GM19395 (cell line): ENCODE data around the gene LRRC10.
"Not testable (repeated sequence)": the region's sequence is repeated elsewhere in the genome, so short reads cannot be mapped to it uniquely, and the experiment has no call there.

Experiments
- ATAC-seq: cut with Tn5 transposase; IDR thresholded peaks from one replicate; pipeline ENCODE4 v1.9.1; 2021; ENCODE audit warnings: mild to moderate bottlenecking, moderate library complexity; ENCODE audit not compliant: unreplicated experiment

LRRC10 gene

DNA sequence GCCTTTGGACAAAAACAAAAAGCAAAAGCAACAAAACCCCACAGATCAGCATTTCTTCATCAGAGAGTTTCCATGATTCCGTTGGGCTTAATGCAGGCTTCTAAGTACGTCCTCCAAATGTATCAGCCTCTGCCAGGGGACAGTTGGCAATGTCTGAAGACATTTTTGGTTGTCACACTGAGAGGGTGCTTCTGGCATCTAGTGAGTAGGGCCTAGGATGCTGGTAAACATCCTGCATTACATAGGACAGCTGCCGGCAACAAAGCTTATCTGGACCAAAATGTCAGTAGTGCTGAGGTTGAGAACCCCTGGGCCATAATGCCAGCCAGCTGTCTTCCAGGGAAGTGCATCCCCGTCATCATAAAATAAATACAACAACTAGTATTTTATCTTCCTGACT is 9.4 kb upstream of the LRRC10 start:
- no peak for ATAC-seq

DNA sequence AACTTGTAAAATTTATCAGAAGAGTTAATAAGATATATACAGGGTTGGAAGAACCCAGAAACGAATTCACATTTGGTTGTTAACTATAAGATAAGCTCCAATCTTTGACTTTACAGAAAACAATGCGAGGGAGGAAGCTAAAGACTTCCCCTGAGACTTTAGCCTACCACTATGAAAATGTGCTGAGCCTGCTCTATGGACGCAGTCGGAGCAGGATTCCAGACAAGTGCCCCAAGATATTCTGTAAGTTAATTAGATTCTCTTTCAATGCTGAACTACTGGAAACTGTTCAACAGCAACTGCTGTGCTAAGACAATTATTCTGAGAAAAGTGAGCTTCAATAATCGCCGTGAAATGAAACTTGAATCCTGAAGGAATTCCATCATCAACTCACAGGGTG is 8.3 kb upstream of the LRRC10 start:
- no peak for ATAC-seq

DNA sequence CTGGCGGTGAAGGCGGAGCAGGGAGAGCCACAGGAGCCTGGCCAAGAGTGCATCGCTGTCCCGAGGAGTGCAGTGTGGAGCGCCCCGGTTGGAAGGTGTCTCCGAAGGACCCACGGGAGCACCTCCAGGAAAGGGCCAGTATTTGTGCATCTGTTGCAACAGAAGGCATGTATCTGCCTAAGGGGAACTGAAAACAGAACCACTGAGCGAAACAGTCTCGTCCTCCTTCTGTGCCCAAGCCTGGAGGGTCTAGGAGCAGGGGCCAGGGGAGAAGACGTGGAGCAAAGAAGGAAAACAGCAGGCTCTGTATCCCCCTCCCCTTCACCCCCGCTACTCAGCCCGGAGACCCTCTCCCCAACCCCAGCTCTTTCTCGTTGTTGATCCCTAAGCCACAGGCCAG is 5.3 kb upstream of the LRRC10 start:
- no peak for ATAC-seq

DNA sequence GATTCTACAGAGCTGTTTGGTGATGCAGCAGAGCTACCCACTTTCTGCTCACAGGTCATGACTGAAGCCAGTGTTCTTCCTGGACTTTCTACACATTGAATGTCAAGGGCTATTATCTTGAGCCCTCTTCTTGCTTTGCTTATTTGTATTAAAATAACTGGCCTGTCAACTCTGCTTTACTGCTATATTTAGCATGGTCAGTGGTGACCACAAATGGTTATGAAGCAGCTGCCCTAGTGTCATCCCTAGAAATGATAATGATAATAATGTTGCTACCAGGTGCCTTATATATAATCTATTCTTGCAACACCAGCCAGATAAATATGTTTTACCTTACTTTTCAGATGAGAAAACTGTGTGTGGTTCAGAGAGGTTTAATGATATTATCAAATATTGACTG is 2.6 kb upstream of the LRRC10 start:
- ATAC-seq: no peak

DNA sequence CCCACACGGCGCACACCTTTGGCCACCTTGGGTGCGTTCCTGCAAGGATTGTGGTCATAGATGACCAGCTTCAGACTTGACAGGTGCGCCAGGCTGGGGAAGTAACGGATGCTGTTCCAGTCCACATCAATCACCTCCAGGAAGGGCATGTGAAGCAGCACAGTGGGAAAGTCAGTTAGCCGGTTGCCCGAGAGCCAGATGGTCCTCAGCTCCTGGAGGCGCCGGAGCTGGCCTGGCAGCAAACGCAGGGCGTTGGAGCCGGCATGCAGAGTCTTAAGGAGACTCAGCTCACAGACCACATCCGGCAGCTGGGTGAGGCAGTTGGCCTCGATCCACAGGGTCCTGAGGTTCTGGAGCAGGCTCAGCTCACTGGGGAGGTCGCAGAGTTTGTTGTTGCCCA is 581 bp downstream of the LRRC10 start:
- no peak for ATAC-seq

DNA sequence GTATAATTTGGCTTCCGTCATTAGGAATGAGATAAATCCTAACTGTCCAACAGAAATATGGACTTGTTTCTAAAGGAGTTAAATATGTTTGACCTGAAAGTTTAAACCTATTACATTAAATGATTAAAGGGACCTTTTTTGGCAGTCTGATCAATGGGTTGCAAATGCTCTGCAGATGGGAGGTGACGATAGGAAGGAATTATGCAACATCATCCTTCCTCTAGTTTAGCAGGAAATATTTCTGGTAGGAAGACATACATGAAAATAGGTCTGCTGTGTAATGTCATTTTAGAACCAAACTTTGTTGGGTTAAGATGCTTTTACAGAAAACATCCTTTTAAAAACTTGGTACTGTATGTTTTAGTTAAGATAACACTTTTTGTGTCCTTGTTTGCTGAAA is 2.6 kb downstream of the LRRC10 start:
- no peak for ATAC-seq

DNA sequence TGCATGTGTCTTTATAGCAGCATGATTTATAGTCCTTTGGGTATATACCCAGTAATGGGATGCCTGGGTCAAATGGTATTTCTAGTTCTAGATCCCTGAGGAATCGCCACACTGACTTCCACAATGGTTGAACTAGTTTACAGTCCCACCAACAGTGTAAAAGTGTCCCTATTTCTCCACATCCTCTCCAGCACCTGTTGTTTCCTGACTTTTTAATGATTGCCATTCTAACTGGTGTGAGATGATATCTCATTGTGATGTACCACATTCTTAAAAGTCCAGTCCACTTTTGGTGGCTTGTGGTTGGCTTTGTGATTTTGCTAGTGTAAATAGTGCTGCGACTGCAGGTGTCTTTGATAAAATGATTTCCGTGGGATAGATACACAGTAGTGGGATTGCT is 6.4 kb downstream of the LRRC10 start:
- ATAC-seq: not testable (repeated sequence)

DNA sequence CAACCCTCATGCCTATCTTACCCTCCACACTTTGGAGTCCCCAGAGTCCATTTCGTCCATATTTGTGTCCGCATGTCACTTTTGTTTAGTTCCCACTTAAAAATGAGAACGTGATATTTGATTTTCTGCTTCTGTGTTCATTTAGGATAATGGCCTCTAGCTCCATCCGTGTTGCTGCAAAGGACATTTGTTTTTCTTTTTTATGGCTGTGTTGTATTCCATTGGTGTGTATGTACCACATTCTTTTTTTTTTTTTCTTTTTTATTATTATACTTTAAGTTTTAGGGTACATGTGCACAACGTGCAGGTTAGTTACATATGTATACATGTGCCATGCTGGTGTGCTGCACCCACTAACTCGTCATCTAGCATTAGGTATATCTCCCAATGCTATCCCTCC is 7.2 kb downstream of the LRRC10 start:
- ATAC-seq: not testable (repeated sequence)

DNA sequence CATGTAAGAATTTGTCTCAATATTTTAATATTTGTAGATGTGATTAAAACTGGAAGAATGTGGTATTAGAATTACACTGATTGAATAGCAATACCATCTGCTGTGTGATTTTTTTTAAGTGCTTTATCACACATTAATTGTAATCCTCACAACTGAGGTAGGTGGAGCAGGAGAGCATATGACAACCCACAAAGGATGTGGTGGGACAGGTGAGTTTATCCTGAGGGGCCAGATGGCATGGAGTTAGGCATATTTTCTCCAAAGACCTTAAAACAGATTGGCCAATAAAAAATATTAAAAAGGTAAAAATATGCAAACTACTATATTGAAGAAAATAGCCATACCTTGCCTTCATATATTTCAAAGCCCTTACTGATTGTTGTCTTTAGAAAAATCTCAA is 7.8 kb downstream of the LRRC10 start:
- ATAC-seq: no peak

DNA sequence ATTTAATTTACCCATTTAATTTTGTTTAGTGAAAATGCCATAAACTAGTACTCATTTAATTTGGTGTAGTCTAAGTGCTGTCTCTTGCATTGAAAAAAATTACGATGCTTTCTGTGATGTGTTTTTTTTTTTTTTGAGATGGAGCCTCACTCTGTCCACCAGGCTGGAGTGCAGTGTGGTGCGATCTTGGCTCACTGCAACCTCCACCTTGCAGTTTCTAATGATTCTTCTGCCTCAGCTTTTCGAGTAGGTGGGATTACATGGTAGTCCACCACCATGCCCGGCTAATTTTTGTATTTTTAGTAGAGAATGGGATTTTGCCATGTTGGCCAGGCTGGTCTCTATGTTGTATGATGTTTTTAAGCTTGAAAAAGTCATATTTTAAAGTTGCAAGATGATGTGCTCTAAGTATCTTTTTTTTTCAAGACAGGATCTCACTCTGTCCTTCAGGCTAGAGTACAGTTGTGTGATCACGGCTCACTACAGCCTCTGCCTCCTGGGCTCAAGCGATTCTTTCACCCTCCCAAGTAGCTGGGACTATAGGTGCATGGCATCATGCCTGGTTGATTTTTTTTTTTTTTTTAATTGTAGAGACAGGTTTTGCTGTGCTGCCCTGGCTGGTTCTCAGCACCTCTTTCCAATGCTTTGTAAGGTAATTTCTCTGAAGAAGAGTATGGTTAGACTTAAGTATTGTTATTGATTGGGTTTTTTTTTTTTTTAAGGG is 8.6 kb downstream of the LRRC10 start:
- no peak for ATAC-seq

DNA sequence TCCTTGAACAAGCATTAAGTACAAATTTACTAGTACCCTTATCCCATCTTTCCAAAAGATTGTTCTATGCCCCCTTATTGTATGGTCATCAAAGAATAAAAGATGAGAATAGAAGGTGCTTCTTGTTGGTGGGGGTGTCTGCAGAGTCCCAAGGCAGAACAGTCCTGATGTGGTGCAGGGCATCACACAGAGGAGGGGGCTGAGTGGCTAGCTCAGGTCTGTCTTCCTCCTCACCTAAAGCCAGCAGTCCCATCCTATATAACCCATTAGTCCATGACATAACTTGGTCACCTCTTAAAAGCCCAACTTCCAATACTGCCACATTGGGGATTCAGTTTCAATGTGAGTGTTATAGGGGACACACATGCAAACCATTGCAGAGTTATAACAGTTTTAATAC is 9.9 kb downstream of the LRRC10 start:
- no peak for ATAC-seq

DNA sequence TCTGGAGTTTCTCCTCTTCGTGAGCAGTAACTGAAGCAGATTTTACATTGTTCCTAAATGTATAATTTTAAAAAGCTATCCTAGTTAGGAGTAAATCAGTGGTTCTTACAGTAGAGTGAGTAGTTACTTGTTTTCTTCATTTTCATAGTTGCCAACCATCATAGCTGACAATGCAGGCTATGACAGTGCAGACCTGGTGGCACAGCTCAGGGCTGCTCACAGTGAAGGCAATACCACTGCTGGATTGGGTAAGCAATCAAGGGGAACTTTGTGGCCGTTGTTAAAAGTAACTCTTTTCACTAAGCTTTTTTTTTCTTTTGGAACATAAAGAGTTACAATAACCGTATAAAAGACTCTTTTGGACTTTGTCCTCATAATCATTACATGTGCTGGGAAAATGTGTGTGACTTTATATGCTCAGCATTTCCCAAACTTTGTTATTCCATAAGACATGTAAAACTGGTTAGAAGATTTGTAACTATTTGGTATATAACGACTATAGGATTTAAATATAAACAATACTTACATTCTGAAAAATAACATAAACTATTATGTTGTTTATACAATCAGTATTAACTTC is 12.4 kb downstream of the LRRC10 start:
- ATAC-seq: no peak

DNA sequence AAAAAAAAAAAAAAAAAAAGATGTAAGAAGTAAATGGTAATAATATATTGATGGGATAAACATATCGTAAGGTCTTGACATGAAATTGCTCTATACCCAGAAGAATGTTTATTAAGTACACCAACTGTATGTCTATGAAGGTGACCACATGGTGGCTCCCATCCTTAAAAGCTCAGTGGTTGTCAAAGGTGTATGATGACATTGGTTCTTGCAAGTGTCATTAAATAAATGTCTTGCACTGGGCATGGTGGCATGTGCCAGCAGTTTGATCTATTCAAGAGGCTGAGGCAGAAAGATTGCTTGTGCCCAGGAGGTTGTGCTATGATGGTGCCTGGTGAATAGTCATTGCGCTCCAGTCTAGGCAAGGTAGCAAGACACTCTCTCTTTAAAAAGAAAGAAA is 15.0 kb downstream of the LRRC10 start:
- ATAC-seq: no peak

DNA sequence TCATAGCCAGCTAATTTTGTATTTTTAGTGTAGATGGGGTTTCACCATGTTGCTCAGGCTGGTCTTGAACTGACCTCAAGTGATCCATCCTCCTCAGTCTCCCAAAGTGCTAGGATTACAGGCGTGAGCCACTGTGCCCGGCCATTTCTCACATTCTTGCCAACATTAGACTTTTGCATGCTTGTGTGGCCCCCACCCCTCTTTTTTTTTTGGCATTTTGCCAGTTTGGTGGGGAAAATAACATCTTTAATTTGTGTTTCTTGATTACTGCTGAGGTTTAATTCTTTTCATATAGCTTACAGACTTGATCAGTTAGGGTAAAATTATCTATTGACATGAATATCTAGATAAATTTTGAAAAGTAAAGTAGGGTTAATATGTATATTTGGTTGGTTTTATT is 21.6 kb downstream of the LRRC10 start:
- ATAC-seq: no peak

DNA sequence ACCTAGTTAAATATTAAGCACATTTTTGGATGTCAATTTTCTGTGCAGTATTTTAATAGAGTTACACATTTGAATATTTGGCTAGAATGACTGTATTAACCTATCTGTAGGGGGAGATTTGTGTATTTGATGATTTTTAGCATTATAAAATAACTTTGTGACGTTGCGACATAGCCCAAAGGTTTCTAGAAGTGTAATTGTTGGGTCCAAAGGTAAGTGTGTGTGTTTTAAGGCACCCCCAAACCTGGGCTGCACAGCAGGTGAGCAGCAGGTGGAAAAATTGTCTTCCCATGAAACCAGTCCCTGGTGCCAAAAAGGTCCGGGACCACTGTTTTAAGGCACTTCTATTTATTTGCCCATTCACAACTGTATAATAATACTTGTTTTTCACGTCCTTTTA is 22.2 kb downstream of the LRRC10 start:
- ATAC-seq: no peak

DNA sequence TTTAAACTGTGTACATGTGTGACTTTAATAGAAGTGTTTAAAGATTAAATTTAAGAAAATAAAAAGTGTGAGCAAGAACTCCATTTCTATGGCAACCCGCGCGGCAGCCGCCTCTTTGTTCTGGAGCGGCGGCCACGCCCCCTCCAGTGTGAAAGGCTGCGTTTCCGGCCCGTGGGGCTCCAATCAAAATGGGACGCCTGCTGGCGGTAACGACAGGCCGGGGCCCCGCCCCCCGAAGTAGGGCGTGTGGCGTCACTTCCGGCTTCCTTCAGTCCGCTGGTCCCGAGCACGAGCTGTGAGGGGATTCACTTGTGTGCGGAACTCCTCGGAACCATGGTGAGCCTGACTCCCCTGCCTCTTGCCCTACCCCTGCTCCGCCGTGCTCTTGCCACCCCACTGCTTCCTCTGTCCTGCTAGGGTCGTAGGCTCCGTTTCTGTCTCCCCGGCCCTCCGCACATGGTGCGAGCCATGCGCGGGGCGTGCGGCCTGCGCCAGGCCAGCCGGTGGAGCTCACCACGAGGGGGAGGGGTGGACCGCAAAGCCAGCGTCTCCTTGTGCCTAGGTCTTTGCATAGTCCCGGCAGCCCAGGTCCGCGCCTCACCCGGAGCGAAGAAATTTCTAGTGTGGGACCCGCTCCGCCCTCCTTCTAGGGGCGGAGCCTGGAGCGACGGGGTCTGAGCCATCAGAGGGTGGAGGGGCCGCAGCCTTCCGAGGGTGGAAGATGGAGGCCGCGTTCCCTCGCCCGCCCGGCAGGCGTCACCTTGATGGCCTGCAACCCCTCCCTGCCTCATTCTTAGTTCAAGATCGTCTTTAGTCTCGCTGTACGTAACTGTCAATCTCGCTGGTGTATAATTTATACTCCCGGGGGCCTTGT is 25.3 kb downstream of the LRRC10 start, which contains the start of gene CCT2:
Gene CCT2 (plus strand): TSS at position 271 of the 874 bp plus-strand sequence. CDS start 63 bp downstream, at position 334.
- ATAC-seq: peak; percentile 98

DNA sequence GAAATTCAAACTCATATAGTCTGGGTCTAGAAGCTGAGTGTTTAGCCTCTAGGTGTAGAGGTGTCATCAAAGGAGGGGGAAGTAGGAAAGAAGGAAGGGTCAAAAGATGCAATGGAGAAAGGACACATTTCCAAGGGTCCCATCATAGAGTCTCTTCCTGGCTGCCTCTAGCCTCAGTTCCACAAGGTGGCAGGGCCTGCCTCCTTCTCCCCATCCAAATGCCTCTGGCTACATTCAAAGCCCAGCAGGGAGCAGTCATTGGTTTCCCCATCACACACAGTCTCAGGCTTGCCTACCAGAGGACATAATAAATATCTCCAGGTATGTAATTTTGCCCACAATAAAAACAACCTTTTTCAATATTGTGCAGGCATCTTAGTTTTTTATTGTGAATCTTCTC is 27.5 kb downstream of the LRRC10 start:
- no peak for ATAC-seq

DNA sequence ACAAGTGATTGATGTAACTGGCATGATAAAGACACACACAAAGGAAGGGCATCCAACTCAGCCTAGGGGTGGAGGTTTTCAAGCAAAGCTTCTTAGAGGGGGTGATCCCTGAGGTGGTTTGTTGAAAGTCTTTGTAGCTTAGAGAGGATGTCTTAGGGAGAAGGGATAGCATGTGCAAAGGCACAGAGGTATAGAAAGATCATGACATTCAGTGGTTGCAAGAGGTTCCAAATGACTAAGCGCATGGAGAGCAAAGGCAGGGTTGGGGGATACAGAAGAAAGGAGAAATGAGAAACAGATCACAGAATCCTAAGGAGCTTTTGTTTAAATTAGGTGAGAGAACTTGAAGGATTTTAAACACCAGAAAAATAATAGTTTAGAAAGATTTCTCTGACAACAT is 30.6 kb downstream of the LRRC10 start:
- ATAC-seq: no peak

DNA sequence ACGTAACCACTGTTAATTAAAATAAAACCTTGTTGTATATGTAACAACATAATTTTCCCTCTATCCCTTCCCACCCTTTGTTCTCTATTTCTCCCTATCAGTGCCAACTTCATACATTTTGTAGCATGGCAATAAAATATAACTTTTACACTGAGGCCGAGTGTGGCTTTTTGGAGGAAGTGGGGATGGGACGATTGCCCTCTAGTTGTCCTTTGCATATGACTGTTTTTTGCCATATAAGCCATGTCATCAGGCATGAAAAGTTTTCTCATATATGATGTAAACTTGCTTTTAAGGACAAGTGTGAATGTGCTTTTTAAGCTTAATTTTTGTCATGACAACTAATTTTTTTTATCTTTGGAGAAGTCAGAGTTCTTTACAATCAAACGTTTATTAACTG is 31.7 kb downstream of the LRRC10 start:
- ATAC-seq: no peak

DNA sequence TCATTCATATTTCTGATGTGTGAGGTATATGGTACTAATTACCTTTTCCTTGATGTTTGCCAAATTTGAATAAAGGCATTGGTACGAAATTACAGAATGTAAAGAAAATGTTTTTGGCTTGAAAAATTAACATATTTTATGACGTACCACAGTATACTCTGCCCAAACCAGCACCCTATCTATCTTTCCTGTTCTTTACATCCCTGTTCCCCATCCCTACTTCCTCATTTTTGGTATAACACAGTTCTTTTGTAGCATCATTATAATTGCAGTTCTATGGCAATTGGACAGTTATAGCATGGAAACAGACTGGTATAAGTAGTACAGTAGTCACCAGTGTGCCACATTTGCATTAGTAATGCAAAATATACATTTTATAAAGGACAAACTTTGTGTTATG is 32.4 kb downstream of the LRRC10 start:
- ATAC-seq: no peak

DNA sequence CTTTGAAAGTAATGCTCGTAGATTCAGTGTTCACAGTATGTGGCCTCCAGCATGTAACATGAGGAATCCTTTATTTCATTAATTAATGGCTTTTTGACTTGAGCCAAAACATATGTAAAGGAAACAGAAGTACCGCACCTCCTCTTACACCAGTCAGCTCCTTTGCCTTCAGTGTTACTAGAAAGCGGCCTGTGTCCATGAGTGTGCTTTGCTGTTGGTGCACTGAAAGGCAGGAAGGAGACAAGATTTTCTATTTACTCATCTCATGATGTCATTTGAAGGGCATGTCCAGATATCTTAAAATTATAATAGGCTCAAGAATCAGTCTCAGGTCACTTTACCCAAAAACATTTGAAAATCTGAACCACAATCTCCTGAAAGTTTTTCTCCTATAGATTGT is 35.4 kb downstream of the LRRC10 start:
- ATAC-seq: no peak
